BLaER1 (cell line): ENCODE measurements around the gene GGCT.
"Not testable (repeated sequence)": the region's sequence is repeated elsewhere in the genome, so short reads cannot be mapped to it uniquely, and the experiment has no call there.

Experiments
- H3K27ac ChIP-seq: shearing (Covaris generic); formaldehyde crosslinking; 2 replicates; pipeline ENCODE4 v1.8.1; 2022
- H3K27me3 ChIP-seq: shearing (Covaris generic); formaldehyde crosslinking; 2 replicates; pipeline ENCODE4 v1.8.1; 2022
- H3K36me3 ChIP-seq: shearing (Covaris generic); formaldehyde crosslinking; 2 replicates; pipeline ENCODE4 v1.8.1; 2022
- H3K4me1 ChIP-seq: shearing (Covaris generic); formaldehyde crosslinking; 2 replicates; pipeline ENCODE4 v1.8.1; 2022
- H3K4me2 ChIP-seq: shearing (Covaris generic); formaldehyde crosslinking; 2 replicates; pipeline ENCODE4 v1.8.1; 2022
- H3K4me3 ChIP-seq: shearing (Covaris generic); formaldehyde crosslinking; 2 replicates; pipeline ENCODE4 v1.8.1; 2022
- H3K9ac ChIP-seq: shearing (Covaris generic); formaldehyde crosslinking; 2 replicates; pipeline ENCODE4 v1.8.1; 2022
- H3K9me3 ChIP-seq: shearing (Covaris generic); formaldehyde crosslinking; 2 replicates; pipeline ENCODE4 v1.8.1; 2022
- H4K20me1 ChIP-seq: shearing (Covaris generic); formaldehyde crosslinking; 2 replicates; pipeline ENCODE4 v1.8.1; 2022
- Cebpa-rat ChIP-seq: shearing (Covaris generic); IDR thresholded peaks from 2 replicates; pipeline ENCODE4 v1.8.1; 2022

GGCT gene

GRCh38 chr7:30505174-30505697 is 607 bp upstream of the GGCT start:
- Histone ChIP-seq H3K4me2 (peak overlapping the region; percentile 87), H3K36me3 (peaks cover 18% of the 10 kb centered on the region; the same call in 1 of the 2 replicates), H3K27ac (peak overlapping the region; percentile 73), H4K20me1 (peaks cover 12% of the 10 kb centered on the region), H3K27me3 (no peaks in the 10 kb centered on the region), H3K9me3 (peaks cover 12% of the 10 kb centered on the region), H3K9ac (peak overlapping the region; percentile 94), H3K4me1 (peaks cover 27% of the 10 kb centered on the region), H3K4me3 (peak overlapping the region; percentile 98)
- TF ChIP-seq Cebpa-rat: no peak

DNA sequence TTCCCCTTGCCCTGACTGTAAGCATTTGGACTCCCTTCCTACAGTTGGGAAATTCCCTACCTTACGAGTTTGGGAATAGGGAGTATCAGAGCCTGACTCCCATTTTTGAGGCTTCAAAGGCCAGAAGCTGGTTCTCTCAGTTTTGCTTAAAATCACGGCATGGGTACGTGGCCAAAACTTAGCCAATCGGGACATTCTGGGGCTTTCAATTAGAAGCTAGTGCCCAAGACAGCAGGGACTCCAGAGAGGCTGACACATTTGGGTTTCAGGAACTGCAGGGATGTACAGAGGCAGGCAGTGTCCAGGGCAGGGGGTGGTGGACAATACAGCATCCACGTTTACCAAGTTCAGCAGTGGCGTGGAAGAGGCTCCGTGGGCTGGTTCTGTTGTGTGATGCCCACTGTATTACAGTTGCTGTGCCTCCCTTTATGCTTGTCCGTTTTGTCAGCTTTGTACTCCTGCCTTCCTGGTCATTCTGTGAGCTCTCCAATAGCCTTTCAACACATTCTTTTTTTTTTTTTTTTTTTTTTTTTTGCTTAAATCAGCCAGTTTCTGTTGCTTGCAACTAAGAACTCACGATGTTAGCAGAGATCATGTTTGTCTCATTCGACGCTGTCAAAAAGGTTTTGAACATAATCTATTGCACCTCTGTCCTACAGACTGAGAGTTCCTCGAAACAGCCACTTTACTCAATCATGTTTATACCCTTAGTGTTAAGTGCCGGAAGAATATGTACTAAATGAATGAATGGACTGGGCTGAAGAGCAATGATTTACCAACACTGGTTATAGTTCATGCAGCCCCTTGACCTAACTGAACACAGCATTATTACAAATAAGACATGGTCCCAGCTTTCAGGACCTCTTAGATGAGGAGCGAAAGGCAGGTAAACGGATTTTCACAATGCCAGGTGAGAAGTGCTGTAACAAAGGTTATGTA is 1.1 kb downstream of the GGCT start:
- Histone ChIP-seq H3K4me2 (peak overlapping the region; percentile 96), H3K27ac (peak overlapping the region; percentile 91), H3K4me1 (peaks cover 27% of the 10 kb centered on the region), H3K9me3 (peaks cover 14% of the 10 kb centered on the region), H3K4me3 (peak overlapping the region; percentile 98), H3K9ac (peak overlapping the region; percentile 94), H3K27me3 (no peaks in the 10 kb centered on the region), H3K36me3 (peaks cover 32% of the 10 kb centered on the region), H4K20me1 (peaks cover 12% of the 10 kb centered on the region)
- no peak for TF ChIP-seq Cebpa-rat

GRCh38 chr7:30502470-30503251 is 2.0 kb downstream of the GGCT start:
- Histone ChIP-seq H3K27me3 (no peaks in the 10 kb centered on the region), H3K9me3 (peaks cover 15% of the 10 kb centered on the region), H3K9ac (no peak overlapping the region; the same call in 1 of the 2 replicates), H3K4me2 (peak overlapping the region; percentile 96), H4K20me1 (peaks cover 12% of the 10 kb centered on the region), H3K27ac (no peak overlapping the region), H3K4me3 (no peak overlapping the region), H3K4me1 (peaks cover 27% of the 10 kb centered on the region), H3K36me3 (peaks cover 36% of the 10 kb centered on the region)
- TF ChIP-seq Cebpa-rat: no peak

DNA sequence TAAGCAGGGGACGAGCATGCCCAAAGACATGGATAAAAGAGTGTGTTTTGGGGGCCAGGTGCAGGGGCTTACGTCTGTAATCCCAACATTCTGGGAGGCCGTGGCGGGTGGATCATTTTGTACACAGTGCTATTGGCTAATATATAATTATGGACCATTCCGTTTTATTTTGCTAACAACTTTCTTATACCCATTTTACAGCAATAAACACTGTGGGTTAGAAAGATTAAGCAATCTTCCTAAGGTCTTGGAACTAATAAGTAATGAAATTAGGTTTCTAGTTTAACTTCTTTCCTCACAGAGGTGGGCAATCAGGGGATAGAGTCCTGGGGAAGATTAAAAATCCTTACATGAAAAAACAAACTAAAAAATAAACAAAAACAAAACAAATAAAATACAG is 3.4 kb downstream of the GGCT start:
- H3K36me3 ChIP-seq: peaks cover 50% of the 10 kb centered on the region
- H3K4me2 ChIP-seq: no peak overlapping the region
- H3K9me3 ChIP-seq: peaks cover 8% of the 10 kb centered on the region
- no peak overlapping the region for H3K27ac ChIP-seq
- peaks cover 12% of the 10 kb centered on the region for H4K20me1 ChIP-seq
- no peak overlapping the region for H3K9ac ChIP-seq
- H3K27me3 ChIP-seq: no peaks in the 10 kb centered on the region
- no peak for TF ChIP-seq Cebpa-rat
- no peak overlapping the region for H3K4me3 ChIP-seq
- peaks cover 27% of the 10 kb centered on the region for H3K4me1 ChIP-seq

DNA sequence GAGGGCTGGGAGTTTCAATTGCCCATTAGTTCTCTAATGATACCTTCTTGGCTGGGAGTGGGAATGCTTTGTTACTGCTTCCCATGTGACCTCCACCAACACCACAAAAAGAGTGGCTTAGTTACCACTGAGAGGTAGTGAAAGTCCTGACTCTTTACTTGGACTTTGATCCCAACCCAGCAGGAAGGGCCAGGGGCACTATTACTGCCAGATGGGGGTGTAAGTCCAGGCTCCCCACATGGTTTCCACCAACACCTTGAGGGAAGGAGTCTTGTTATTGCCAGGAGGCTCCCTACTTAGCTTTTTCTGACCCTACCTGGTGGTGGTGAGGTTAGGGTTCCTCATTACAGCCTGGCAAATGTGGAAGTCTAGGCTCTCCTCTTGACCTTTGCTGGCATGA is 11.4 kb downstream of the GGCT start:
- H4K20me1 ChIP-seq: no peaks in the 10 kb centered on the region
- no peak overlapping the region for H3K4me3 ChIP-seq
- no peak for TF ChIP-seq Cebpa-rat
- no peaks in the 10 kb centered on the region for H3K4me1 ChIP-seq
- no peak overlapping the region for H3K27ac ChIP-seq
- H3K27me3 ChIP-seq: no peaks in the 10 kb centered on the region
- peaks cover 36% of the 10 kb centered on the region for H3K36me3 ChIP-seq
- no peak overlapping the region for H3K9ac ChIP-seq
- peaks cover 46% of the 10 kb centered on the region for H3K9me3 ChIP-seq
- H3K4me2 ChIP-seq: no peak overlapping the region

DNA sequence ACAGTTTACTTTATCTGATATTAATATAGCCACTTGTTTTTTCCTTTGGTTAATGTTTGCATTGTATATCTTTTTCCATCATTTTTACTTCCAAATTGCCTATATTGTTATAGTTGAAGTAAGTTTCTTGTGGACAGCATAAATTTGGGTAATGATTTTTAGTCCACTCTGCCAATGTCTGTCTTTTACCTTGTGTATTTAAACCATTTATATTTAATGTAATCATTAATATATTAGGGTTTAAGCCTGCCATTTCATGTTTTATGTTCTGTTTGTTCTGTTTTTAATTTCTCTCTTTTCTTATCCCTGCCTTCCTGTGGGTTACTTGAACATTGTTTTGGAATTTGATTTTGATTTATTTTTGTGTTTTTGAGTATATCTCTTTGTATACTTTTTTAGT is 13.2 kb downstream of the GGCT start:
- Histone ChIP-seq H3K27me3 (no peaks in the 10 kb centered on the region), H3K4me3 (no peak overlapping the region), H3K36me3 (peaks cover 22% of the 10 kb centered on the region), H4K20me1 (no peaks in the 10 kb centered on the region), H3K4me2 (no peak overlapping the region), H3K9me3 (peaks cover 43% of the 10 kb centered on the region), H3K27ac (no peak overlapping the region), H3K9ac (no peak overlapping the region), H3K4me1 (no peaks in the 10 kb centered on the region)
- no peak for TF ChIP-seq Cebpa-rat

DNA sequence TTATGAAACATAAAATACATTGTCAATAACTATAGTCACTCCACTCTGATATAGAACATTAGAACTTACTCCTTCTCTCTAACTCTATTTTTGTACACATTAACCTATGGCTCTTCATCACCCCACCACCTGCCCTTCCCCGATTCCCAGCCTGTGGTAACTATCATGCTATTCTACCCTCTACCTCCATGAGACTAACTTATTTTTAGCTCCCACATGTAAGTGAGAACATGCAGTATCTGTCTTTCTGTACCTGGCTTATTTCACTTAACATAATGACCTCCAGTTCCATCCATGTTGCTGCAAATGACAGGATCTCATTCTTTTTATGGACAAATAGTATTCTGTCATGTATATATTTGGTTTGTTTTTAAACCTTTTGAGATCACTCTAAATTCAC is 17.3 kb downstream of the GGCT start:
- no peak overlapping the region for H3K9ac ChIP-seq
- H4K20me1 ChIP-seq: no peaks in the 10 kb centered on the region
- H3K27me3 ChIP-seq: no peaks in the 10 kb centered on the region
- no peak overlapping the region for H3K27ac ChIP-seq
- H3K4me1 ChIP-seq: no peaks in the 10 kb centered on the region
- no peaks in the 10 kb centered on the region for H3K36me3 ChIP-seq
- H3K4me3 ChIP-seq: no peak overlapping the region
- H3K9me3 ChIP-seq: peaks cover 17% of the 10 kb centered on the region
- TF ChIP-seq Cebpa-rat: no peak
- H3K4me2 ChIP-seq: no peak overlapping the region

- Histone ChIP-seq H3K27ac (no peak overlapping the region), H3K4me3 (no peak overlapping the region), H3K27me3 (no peaks in the 10 kb centered on the region), H3K9ac (no peak overlapping the region), H3K4me2 (no peak overlapping the region), H3K9me3 (peaks cover 3% of the 10 kb centered on the region), H4K20me1 (no peaks in the 10 kb centered on the region), H3K36me3 (no peaks in the 10 kb centered on the region), H3K4me1 (no peaks in the 10 kb centered on the region)
- no peak for TF ChIP-seq Cebpa-rat
Measured at GRCh38 chr7:30485667-30486066, 19.0 kb downstream of the GGCT start.

DNA sequence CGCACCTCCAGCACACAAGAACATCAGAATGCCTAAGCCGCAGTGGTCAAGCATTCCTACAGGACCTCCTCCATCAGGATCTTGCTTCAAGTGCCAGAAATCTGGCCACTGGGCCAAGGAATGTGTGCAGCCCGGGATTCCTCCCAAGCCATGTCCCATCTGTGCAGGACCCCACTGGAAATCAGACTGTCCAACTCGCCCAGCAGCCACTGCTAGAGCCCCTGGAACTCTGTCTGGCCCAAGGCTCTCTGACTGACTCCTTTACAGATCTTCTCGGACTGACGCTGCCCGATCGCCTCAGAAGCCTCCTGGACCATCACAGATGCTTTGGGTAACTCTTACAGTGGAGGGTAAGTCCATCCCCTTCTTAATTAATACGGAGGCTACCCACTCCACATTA is 23.2 kb downstream of the GGCT start:
- H3K9me3 ChIP-seq, H3K9ac ChIP-seq, H3K27me3 ChIP-seq, H3K4me3 ChIP-seq, H4K20me1 ChIP-seq, H3K27ac ChIP-seq, H3K36me3 ChIP-seq, H3K4me2 ChIP-seq: not testable (repeated sequence)
- peaks cover 28% of the 10 kb centered on the region for H3K4me1 ChIP-seq
